Right atrium auricular region (tissue), 2 donors: ENCODE measurements around the gene FAM83D. TPM values are rescaled to one million over a fixed set of nuclear protein-coding genes. Genes with fewer than 3 reads are reported as not detected.

Experiments used
- DNase-seq: peaks from one replicate; pipeline ENCODE4 v3.0.0-alpha.2; 2019; ENCODE audit warnings: low spot score
- H3K27ac ChIP-seq, 2 donors: fragments of 200-600 bp; sonication (generic); 1 replicate in 1 of 2; 2 replicates in 1 of 2; pipeline ENCODE4 v1.5.1; 2016 to 2019
- H3K27me3 ChIP-seq, 2 donors: fragments of 200-600 bp; sonication (generic); one replicate each; pipeline versions ENCODE4 v1.5.1 to v1.6.0; 2017 to 2019
- H3K36me3 ChIP-seq: fragments of 200-600 bp; sonication (generic); one replicate; pipeline ENCODE4 v1.5.1; 2016
- H3K4me1 ChIP-seq, 2 donors: fragments of 200-600 bp; sonication (generic); one replicate each; pipeline versions ENCODE4 v1.5.1 to v1.6.0; 2017 to 2019
- H3K4me3 ChIP-seq, 2 donors: fragments of 200-600 bp; sonication (generic); 1 replicate in 1 of 2; 2 replicates in 1 of 2; pipeline ENCODE4 v1.5.1; 2017 to 2019; ENCODE audit warnings: mild to moderate bottlenecking in 1 of 2, moderate library complexity in 1 of 2
- H3K9me3 ChIP-seq, 2 donors: fragments of 200-600 bp; sonication (generic); one replicate each; pipeline ENCODE4 v1.5.1; 2019
- CTCF ChIP-seq, 2 donors: fragments of 200-600 bp; sonication (generic); IDR thresholded peaks; one replicate each; pipeline ENCODE4 v1.5.1; 2019; ENCODE audit warnings: antibody characterized with exemption in 2 of 2
- total RNA-seq, 2 donors: library from RNA; depleted of rRNA; stranded (reverse); fragments of >200 nt; gene quantifications; one replicate each; pipeline ENCODE4 v1.1.0, GENCODE V29; 2016

Gene FAM83D
- total RNA-seq, 2 donors from 2014 or later = 1.1 to 2.2 TPM

- no peaks in the 10 kb centered on the region for H3K4me1 ChIP-seq
- no peak overlapping the region for H3K27ac ChIP-seq
- no peak for DNase-seq
- H3K36me3 ChIP-seq = no peaks in the 10 kb centered on the region
- H3K27me3 ChIP-seq = no peaks in the 10 kb centered on the region
- H3K9me3 ChIP-seq = no peaks in the 10 kb centered on the region
- no peak overlapping the region for H3K4me3 ChIP-seq
- no peak for TF ChIP-seq CTCF (IDR thresholded peaks at IDR 0.05)
Observed at GRCh38 chr20:38915355-38915754, 10.9 kb upstream of the FAM83D start.

DNA sequence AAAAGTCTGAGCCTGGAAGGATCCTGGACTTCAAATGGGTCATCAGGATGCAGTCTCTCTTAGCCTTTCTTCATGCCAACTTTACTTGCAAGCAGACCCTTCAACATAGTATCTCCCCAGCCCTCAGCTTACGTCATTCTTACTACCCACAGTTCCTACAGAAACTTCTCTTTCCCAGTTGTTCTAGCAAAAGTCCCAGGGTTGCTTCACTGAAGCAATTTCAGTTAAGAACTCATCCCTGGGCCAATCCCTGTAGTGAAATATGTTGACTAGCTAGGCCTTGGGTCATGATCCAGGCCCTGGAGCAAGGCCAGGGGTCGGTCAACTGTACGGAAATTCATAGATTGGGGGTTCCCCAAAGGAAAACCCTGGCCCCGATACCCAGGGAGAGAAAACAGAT lies 8.6 kb upstream of the FAM83D start:
- DNase-seq = no peak
- Histone ChIP-seq H3K36me3 (no peaks in the 10 kb centered on the region), H3K9me3 (no peaks in the 10 kb centered on the region), H3K4me1 (no peaks in the 10 kb centered on the region), H3K27ac (no peak overlapping the region), H3K4me3 (no peak overlapping the region), H3K27me3 (no peaks in the 10 kb centered on the region)
- TF ChIP-seq CTCF (IDR thresholded peaks at IDR 0.05) = no peak

DNA sequence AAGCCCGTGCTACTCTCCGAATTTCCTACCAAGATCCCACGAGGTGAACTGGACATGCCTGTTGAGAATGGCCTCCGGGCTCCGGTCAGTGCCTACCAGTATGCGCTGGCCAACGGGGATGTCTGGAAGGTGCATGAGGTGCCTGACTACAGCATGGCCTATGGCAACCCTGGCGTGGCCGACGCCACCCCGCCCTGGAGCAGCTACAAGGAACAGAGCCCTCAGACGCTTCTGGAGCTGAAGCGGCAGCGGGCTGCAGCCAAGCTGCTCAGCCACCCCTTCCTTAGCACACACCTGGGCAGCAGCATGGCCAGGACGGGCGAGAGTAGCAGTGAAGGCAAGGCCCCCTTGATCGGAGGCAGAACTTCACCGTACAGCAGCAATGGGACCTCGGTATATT lies 8.0 kb upstream of the FAM83D start:
- Histone ChIP-seq H3K27ac (no peak overlapping the region), H3K27me3 (no peaks in the 10 kb centered on the region), H3K9me3 (no peaks in the 10 kb centered on the region), H3K4me1 (no peaks in the 10 kb centered on the region), H3K36me3 (no peaks in the 10 kb centered on the region), H3K4me3 (no peak overlapping the region)
- DNase-seq = no peak
- TF ChIP-seq CTCF (IDR thresholded peaks at IDR 0.05) = no peak

GRCh38 chr20:38919683-38920082 lies 6.5 kb upstream of the FAM83D start:
- Histone ChIP-seq H3K36me3 (no peaks in the 10 kb centered on the region), H3K4me3 (no peak overlapping the region), H3K4me1 (no peaks in the 10 kb centered on the region), H3K27ac (no peak overlapping the region), H3K27me3 (no peaks in the 10 kb centered on the region), H3K9me3 (no peaks in the 10 kb centered on the region)
- no peak for TF ChIP-seq CTCF (IDR thresholded peaks at IDR 0.05)
- DNase-seq = no peak

GRCh38 chr20:38920411-38920810 lies 5.8 kb upstream of the FAM83D start:
- TF ChIP-seq CTCF (IDR thresholded peaks at IDR 0.05) = no peak
- no peaks in the 10 kb centered on the region for H3K27me3 ChIP-seq
- no peaks in the 10 kb centered on the region for H3K4me1 ChIP-seq
- H3K9me3 ChIP-seq = no peaks in the 10 kb centered on the region
- no peaks in the 10 kb centered on the region for H3K36me3 ChIP-seq
- no peak overlapping the region for H3K27ac ChIP-seq
- no peak overlapping the region for H3K4me3 ChIP-seq
- no peak for DNase-seq

DNA sequence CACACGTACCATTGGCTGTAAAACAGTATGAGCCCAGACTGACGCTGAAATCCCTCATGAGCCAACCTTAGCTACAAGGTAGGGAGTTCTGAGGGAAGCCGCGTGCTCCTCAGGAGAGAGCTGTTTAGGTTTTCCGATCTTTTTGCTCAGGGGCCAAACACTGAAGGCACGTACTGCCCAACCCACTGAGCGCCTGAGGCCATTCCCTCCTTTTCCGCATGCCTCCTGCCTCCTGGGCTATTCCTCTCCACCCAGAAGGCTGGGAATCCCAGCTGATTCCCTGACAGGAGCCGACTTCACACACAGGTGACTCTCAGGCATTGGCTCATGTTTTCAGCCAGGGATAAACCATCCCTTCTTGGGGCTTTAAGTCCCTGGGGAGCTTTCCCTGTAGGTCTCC lies 5.4 kb upstream of the FAM83D start:
- Histone ChIP-seq H3K36me3 (no peaks in the 10 kb centered on the region), H3K27ac (no peak overlapping the region), H3K4me3 (no peak overlapping the region), H3K4me1 (no peaks in the 10 kb centered on the region), H3K9me3 (no peaks in the 10 kb centered on the region), H3K27me3 (no peaks in the 10 kb centered on the region)
- no peak for TF ChIP-seq CTCF (IDR thresholded peaks at IDR 0.05)
- no peak for DNase-seq
